Measurements from ENCODE around the gene SLC22A3. TPM values are rescaled to one million over a fixed set of nuclear protein-coding genes. Genes with fewer than 3 reads are reported as not detected.

Gene SLC22A3
- total and polyA plus RNA-seq, 11 donors, result 0.45 to 3.0 (median 0.75) TPM

DNA sequence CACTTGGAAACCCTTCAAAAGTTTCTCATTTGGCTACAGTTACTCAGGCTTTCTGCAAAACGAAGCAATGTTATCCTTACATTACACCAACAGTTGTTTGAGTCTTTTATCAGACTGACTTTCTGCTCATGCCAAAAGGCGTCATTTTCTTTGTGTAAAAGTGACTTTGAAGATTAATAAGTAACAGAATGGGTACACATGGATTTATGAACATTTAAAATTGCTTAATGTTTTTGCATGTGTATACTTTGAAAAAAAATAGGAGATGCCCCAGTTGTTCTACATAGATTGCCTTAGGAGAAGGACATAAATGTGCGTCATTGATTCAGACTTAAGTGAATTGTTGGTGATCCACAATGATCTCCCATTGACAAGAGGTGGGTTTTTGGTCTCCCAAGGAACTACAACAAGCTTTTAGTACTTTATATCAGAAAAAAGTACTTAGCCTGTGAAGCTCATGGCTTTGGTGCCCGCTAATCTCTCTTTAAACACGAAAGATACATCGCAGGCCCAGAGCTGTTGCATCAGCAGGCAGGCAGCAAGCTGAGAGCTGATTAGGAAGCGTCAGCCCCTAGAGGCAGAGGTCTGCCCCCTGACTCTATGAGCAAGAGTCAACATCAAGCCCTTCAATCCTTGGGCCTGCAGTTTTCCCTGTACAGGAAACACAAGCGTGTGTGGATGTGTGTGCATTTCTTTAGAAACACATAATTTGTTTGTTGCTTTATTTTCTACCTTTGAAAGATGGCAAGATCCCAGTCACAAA is 45.9 kb downstream of the SLC22A3 start:
- no peaks in the 10 kb centered on the region for H3K36me3 ChIP-seq
- H3K4me3 ChIP-seq, result no peak overlapping the region
- DNase-seq (no peak), ATAC-seq (no peak)
- H3K9me3 ChIP-seq, result peaks cover 0 to 3% (median 0%) of the 10 kb centered on the region in 12 donors
- no peaks in the 10 kb centered on the region for H3K27me3 ChIP-seq
- 43 to 59% (median 54%) methylated on average over 8 of the region's 8 CpGs for WGBS, 4 donors
- H3K4me1 ChIP-seq, result no peaks in the 10 kb centered on the region
- intact Hi-C loops (cut with DNase I), result no loop called here
- no peak for TF ChIP-seq POLR2A (IDR thresholded peaks at IDR 0.05)
- TF ChIP-seq, protein P1, sequence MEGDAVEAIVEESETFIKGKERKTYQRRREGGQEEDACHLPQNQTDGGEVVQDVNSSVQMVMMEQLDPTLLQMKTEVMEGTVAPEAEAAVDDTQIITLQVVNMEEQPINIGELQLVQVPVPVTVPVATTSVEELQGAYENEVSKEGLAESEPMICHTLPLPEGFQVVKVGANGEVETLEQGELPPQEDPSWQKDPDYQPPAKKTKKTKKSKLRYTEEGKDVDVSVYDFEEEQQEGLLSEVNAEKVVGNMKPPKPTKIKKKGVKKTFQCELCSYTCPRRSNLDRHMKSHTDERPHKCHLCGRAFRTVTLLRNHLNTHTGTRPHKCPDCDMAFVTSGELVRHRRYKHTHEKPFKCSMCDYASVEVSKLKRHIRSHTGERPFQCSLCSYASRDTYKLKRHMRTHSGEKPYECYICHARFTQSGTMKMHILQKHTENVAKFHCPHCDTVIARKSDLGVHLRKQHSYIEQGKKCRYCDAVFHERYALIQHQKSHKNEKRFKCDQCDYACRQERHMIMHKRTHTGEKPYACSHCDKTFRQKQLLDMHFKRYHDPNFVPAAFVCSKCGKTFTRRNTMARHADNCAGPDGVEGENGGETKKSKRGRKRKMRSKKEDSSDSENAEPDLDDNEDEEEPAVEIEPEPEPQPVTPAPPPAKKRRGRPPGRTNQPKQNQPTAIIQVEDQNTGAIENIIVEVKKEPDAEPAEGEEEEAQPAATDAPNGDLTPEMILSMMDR (IDR thresholded peaks at IDR 0.05), result no peak
- H3K27ac ChIP-seq, result peak overlapping the region in 1 of 12 donors; percentile 32

DNA sequence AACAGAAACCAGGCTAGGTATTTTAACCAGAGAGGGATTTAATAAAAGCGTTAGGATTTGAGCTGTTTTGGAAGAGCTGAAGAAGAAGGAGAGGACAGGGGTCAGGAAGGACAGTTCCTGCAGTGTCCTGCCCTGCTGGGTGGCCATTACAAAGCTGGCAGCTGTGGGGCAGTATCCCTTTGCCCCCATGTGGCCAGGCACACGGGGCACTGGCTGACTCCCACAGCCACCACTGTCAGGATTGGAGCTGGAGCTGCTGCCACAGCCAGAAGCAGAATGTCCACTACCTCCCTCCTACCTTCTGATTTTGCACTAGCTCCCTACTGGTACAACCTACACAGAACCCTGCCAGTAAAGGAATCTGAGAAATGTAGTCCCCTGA is 46.5 kb downstream of the SLC22A3 start:
- H3K27me3 ChIP-seq, result no peaks in the 10 kb centered on the region
- DNase-seq (no peak), ATAC-seq (no peak)
- peaks cover 0 to 3% (median 0%) of the 10 kb centered on the region in 12 donors for H3K9me3 ChIP-seq
- peak overlapping the region in 1 of 12 donors; percentile 32 for H3K27ac ChIP-seq
- intact Hi-C loops (cut with DNase I), result no loop called here
- no peak for TF ChIP-seq POLR2A (IDR thresholded peaks at IDR 0.05)
- TF ChIP-seq, protein P1 (IDR thresholded peaks at IDR 0.05), result no peak
- H3K4me1 ChIP-seq, result no peaks in the 10 kb centered on the region
- no peak overlapping the region for H3K4me3 ChIP-seq
- 58 to 70% (median 68%) methylated on average over 2 of the region's 2 CpGs for WGBS, 4 donors
- H3K36me3 ChIP-seq, result no peaks in the 10 kb centered on the region

DNA sequence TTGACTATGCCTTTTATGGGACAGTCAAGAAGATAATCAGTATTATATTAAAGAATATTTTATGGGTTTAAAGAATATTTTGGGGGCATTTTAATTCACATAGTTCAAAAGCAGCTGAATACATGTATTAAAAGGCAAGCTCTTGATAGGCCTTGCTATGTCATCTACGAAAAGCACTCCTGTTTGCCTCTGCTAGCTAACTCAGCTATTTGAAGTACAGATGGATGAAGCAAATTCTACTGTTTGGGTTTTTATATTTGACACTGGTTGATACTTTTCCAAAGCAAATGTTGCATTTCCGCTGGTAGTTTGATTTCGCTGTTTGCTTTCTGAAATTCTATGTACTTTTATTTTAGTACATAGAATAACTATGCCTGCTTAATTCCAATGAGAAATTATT is 47.0 kb downstream of the SLC22A3 start:
- no peak for ATAC-seq

DNA sequence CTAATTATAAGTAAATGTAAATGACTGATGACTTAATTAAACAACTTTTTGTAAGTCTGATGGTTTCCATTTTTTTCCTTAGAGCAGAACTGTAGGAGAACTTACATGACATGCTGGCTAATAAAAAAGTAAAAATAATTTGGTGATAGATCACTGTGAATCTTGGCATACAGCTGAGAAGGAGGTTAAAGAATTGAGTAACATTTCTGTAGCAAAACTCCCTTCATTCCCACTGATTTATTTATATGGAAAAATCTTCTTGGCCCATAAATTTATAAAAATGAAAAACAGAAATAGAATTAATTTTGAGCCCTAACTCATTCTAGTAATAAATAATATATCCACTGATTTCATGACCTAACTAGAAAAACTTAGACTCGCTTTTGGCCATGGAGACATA is 48.1 kb downstream of the SLC22A3 start:
- H3K4me1 ChIP-seq, result no peaks in the 10 kb centered on the region
- H3K4me3 ChIP-seq, result no peak overlapping the region
- H3K36me3 ChIP-seq, result no peaks in the 10 kb centered on the region
- TF ChIP-seq, protein P1 (IDR thresholded peaks at IDR 0.05), result no peak
- no peak for TF ChIP-seq POLR2A (IDR thresholded peaks at IDR 0.05)
- no peaks in the 10 kb centered on the region for H3K27me3 ChIP-seq
- DNase-seq (no peak), ATAC-seq (no peak)
- intact Hi-C loops (cut with DNase I), result no loop called here
- 89 to 97% (median 92%) methylated on average over 1 of the region's 1 CpG for WGBS, 4 donors
- no peak overlapping the region for H3K27ac ChIP-seq
- peaks cover 0 to 3% (median 0%) of the 10 kb centered on the region in 12 donors for H3K9me3 ChIP-seq

More for the DNA sequence above, 47.0 kb downstream of the SLC22A3 start:
- Histone ChIP-seq H3K27me3 (no peaks in the 10 kb centered on the region), H3K27ac (no peak overlapping the region), H3K9me3 (peaks cover 0 to 3% (median 0%) of the 10 kb centered on the region in 12 donors), H3K4me3 (no peak overlapping the region), H3K36me3 (no peaks in the 10 kb centered on the region), H3K4me1 (no peaks in the 10 kb centered on the region)
- intact Hi-C loops (cut with DNase I), result no loop called here
- no peak for DNase-seq
- 89 to 94% (median 91%) methylated on average over 3 of the region's 3 CpGs for WGBS, 4 donors
- TF ChIP-seq, protein P1 (IDR thresholded peaks at IDR 0.05), result no peak
- TF ChIP-seq POLR2A (IDR thresholded peaks at IDR 0.05), result no peak
